ENCODE data around the gene ATAD2B.

Gene ATAD2B

GRCh38 chr2:23859983-23860382, 66.9 kb downstream of the ATAD2B start:
- Histone ChIP-seq H3K27ac (ENCODE audit: low read depth, low read length, poor library complexity, severe bottlenecking) (no peak overlapping the region), H3K36me3 (ENCODE audit: insufficient read depth, low read length) (peaks cover 40% of the 10 kb centered on the region)
- TF ChIP-seq CTCF (IDR thresholded peaks at IDR 0.05; ENCODE audit: low read length) (no peak), EZH2 (IDR thresholded peaks at IDR 0.05; ENCODE audit: borderline replicate concordance, low read length) (no peak)

GRCh38 chr2:23859234-23859633, 67.7 kb downstream of the ATAD2B start:
- Histone ChIP-seq H2AFZ (ENCODE audit: low read length) (no peak overlapping the region), H3K9me3 (ENCODE audit: low read length) (no peaks in the 10 kb centered on the region), H3K4me2 (ENCODE audit: low read length) (no peak overlapping the region), H3K79me2 (ENCODE audit: insufficient read depth, low read length) (no peaks in the 10 kb centered on the region), H3K9me2 (ENCODE audit: low read depth, low read length) (no peaks in the 10 kb centered on the region), H3K4me1 (ENCODE audit: insufficient read depth, low read length, severe bottlenecking) (peaks cover 26% of the 10 kb centered on the region), H3K9ac (ENCODE audit: low read length) (no peak overlapping the region), H3K4me3 (ENCODE audit: low read depth, low read length, poor library complexity, severe bottlenecking) (no peak overlapping the region), H3F3A (ENCODE audit: insufficient read depth, low read length) (no peaks in the 10 kb centered on the region), H3K27me3 (ENCODE audit: insufficient read depth, low read length) (no peaks in the 10 kb centered on the region), H3K36me3 (ENCODE audit: insufficient read depth, low read length) (peaks cover 39% of the 10 kb centered on the region), H4K20me1 (ENCODE audit: insufficient read depth, low read length) (no peaks in the 10 kb centered on the region), H3K27ac (ENCODE audit: low read depth, low read length, poor library complexity, severe bottlenecking) (no peak overlapping the region)
- no peak for TF ChIP-seq CTCF (IDR thresholded peaks at IDR 0.05; ENCODE audit: low read length)
- TF ChIP-seq EZH2 (IDR thresholded peaks at IDR 0.05; ENCODE audit: borderline replicate concordance, low read length): no peak

More at GRCh38 chr2:23859983-23860382, 66.9 kb downstream of the ATAD2B start:
- no peaks in the 10 kb centered on the region for H3K9me2 ChIP-seq (ENCODE audit: low read depth, low read length)
- H3K9me3 ChIP-seq (ENCODE audit: low read length): no peaks in the 10 kb centered on the region
- H3K4me1 ChIP-seq (ENCODE audit: insufficient read depth, low read length, severe bottlenecking): peaks cover 27% of the 10 kb centered on the region
- H4K20me1 ChIP-seq (ENCODE audit: insufficient read depth, low read length): no peaks in the 10 kb centered on the region
- H2AFZ ChIP-seq (ENCODE audit: low read length): no peak overlapping the region
- no peaks in the 10 kb centered on the region for H3K27me3 ChIP-seq (ENCODE audit: insufficient read depth, low read length)
- H3K4me3 ChIP-seq (ENCODE audit: low read depth, low read length, poor library complexity, severe bottlenecking): no peak overlapping the region
- no peak overlapping the region for H3K4me2 ChIP-seq (ENCODE audit: low read length)
- no peak overlapping the region for H3K9ac ChIP-seq (ENCODE audit: low read length)
- H3K79me2 ChIP-seq (ENCODE audit: insufficient read depth, low read length): no peaks in the 10 kb centered on the region
- H3F3A ChIP-seq (ENCODE audit: insufficient read depth, low read length): no peaks in the 10 kb centered on the region

GRCh38 chr2:23850564-23851256, 76.2 kb downstream of the ATAD2B start:
- TF ChIP-seq CTCF (IDR thresholded peaks at IDR 0.05; ENCODE audit: low read length) (no peak), EZH2 (IDR thresholded peaks at IDR 0.05; ENCODE audit: borderline replicate concordance, low read length) (no peak)
- peak overlapping the region; percentile 15 for H3K27ac ChIP-seq (ENCODE audit: low read depth, low read length, poor library complexity, severe bottlenecking)
- no peak overlapping the region for H2AFZ ChIP-seq (ENCODE audit: low read length)
- peaks cover 12% of the 10 kb centered on the region for H3K4me1 ChIP-seq (ENCODE audit: insufficient read depth, low read length, severe bottlenecking)
- peaks cover 19% of the 10 kb centered on the region for H3K36me3 ChIP-seq (ENCODE audit: insufficient read depth, low read length)
- H3K4me3 ChIP-seq (ENCODE audit: low read depth, low read length, poor library complexity, severe bottlenecking): no peak overlapping the region
- no peak overlapping the region for H3K9ac ChIP-seq (ENCODE audit: low read length)
- no peaks in the 10 kb centered on the region for H3K9me3 ChIP-seq (ENCODE audit: low read length)
- H3F3A ChIP-seq (ENCODE audit: insufficient read depth, low read length): peaks cover 5% of the 10 kb centered on the region; the same call in 1 of the 2 replicates
- no peaks in the 10 kb centered on the region; the same call in 1 of the 2 replicates for H3K79me2 ChIP-seq (ENCODE audit: insufficient read depth, low read length)
- no peaks in the 10 kb centered on the region for H3K27me3 ChIP-seq (ENCODE audit: insufficient read depth, low read length)
- no peaks in the 10 kb centered on the region for H4K20me1 ChIP-seq (ENCODE audit: insufficient read depth, low read length)
- H3K4me2 ChIP-seq (ENCODE audit: low read length): no peak overlapping the region
- no peaks in the 10 kb centered on the region for H3K9me2 ChIP-seq (ENCODE audit: low read depth, low read length)

All from OCI-LY1 (cell line).